ENCODE results near the gene UBL4B. TPM values are rescaled to one million over a fixed set of nuclear protein-coding genes. Genes with fewer than 3 reads are reported as not detected.

UBL4B gene
- total and polyA plus RNA-seq, 2 experiments from 2014 or later: not detected

GRCh38 chr1:110158261-110158660, 46.0 kb downstream of the UBL4B start:
- peaks cover 26% of the 10 kb centered on the region for H3K27me3 ChIP-seq (ENCODE audit: insufficient read depth)
- H3K27me3 Mint-ChIP-seq (ENCODE audit: insufficient read depth, low read depth, poor library complexity): peaks cover 19% of the 10 kb centered on the region

GRCh38 chr1:110159168-110159567, 46.9 kb downstream of the UBL4B start:
- Histone ChIP-seq H3K4me1 (ENCODE audit: insufficient read depth) (no peaks in the 10 kb centered on the region), H3K27me3 (ENCODE audit: insufficient read depth) (peaks cover 17% of the 10 kb centered on the region), H3K27ac (ENCODE audit: low read depth) (no peak overlapping the region), H3K79me2 (replicated peaks; ENCODE audit: insufficient read depth) (no peaks in the 10 kb centered on the region), H3F3A (replicated peaks; ENCODE audit: low read depth) (no peaks in the 10 kb centered on the region), H3K4me3 (no peak overlapping the region), H2AFZ (no peak overlapping the region), H3K36me3 (ENCODE audit: insufficient read depth) (no peaks in the 10 kb centered on the region), H4K20me1 (replicated peaks; ENCODE audit: insufficient read depth) (no peaks in the 10 kb centered on the region; the same call in 1 of the 2 replicates), H3K4me2 (no peak overlapping the region), H3K9me2 (ENCODE audit: insufficient read depth) (0 out of 2 replicates have a peak, but pooled peaks cover 4% of the 10 kb centered on the region)
- peaks cover 14% of the 10 kb centered on the region for H3K27me3 Mint-ChIP-seq (ENCODE audit: insufficient read depth, low read depth, poor library complexity)
- H3K36me3 Mint-ChIP-seq (ENCODE audit: low read depth): no peaks in the 10 kb centered on the region
- H3K4me3 Mint-ChIP-seq: no peak overlapping the region
- H3K4me1 Mint-ChIP-seq: peaks cover 8% of the 10 kb centered on the region
- no peak for DNase-seq (ENCODE audit: low spot score)
- no peak for ATAC-seq
- no peaks in the 10 kb centered on the region for H3K9me3 Mint-ChIP-seq
- H3K27ac Mint-ChIP-seq: no peak overlapping the region
- TF ChIP-seq CREB1 (CRISPR knock-in tag; IDR thresholded peaks at IDR 0.05; ENCODE audit: low read depth) (no peak), EZH2phosphoT487 (IDR thresholded peaks at IDR 0.05; ENCODE audit: unreplicated experiment) (no peak), ETS1 (IDR thresholded peaks at IDR 0.05) (no peak), REST (IDR thresholded peaks at IDR 0.05; ENCODE audit: unreplicated experiment) (no peak), STAT1 (IDR thresholded peaks at IDR 0.05; ENCODE audit: unreplicated experiment) (no peak), ZNF331 (CRISPR knock-in tag; IDR thresholded peaks at IDR 0.05; ENCODE audit: low read depth) (no peak), EZH2 (IDR thresholded peaks at IDR 0.05; ENCODE audit: low read depth, unreplicated experiment) (no peak), ZNF462 (CRISPR knock-in tag; IDR thresholded peaks at IDR 0.05) (no peak), ZNF114 (CRISPR knock-in tag; IDR thresholded peaks at IDR 0.05) (no peak)

More at GRCh38 chr1:110158261-110158660, 46.0 kb downstream of the UBL4B start:
- DNase-seq (ENCODE audit: low spot score) (no peak), ATAC-seq (no peak)
- Mint-ChIP-seq H3K4me1 (peaks cover 3% of the 10 kb centered on the region; the same call in 1 of the 3 replicates), H3K4me3 (no peak overlapping the region), H3K27ac (no peak overlapping the region), H3K9me3 (no peaks in the 10 kb centered on the region), H3K36me3 (ENCODE audit: low read depth) (no peaks in the 10 kb centered on the region)
- no peak overlapping the region for H3K27ac ChIP-seq (ENCODE audit: low read depth)
- H3K9me2 ChIP-seq (ENCODE audit: insufficient read depth): 0 out of 2 replicates have a peak, but pooled peaks cover 4% of the 10 kb centered on the region
- H3F3A ChIP-seq (replicated peaks; ENCODE audit: low read depth): no peaks in the 10 kb centered on the region
- no peaks in the 10 kb centered on the region for H3K79me2 ChIP-seq (replicated peaks; ENCODE audit: insufficient read depth)
- TF ChIP-seq ZNF114 (CRISPR knock-in tag; IDR thresholded peaks at IDR 0.05) (no peak), CREB1 (CRISPR knock-in tag; IDR thresholded peaks at IDR 0.05; ENCODE audit: low read depth) (no peak), EZH2phosphoT487 (IDR thresholded peaks at IDR 0.05; ENCODE audit: unreplicated experiment) (no peak), EZH2 (IDR thresholded peaks at IDR 0.05; ENCODE audit: low read depth, unreplicated experiment) (no peak)
- no peaks in the 10 kb centered on the region for H3K4me1 ChIP-seq (ENCODE audit: insufficient read depth)
- no peaks in the 10 kb centered on the region; the same call in 1 of the 2 replicates for H4K20me1 ChIP-seq (replicated peaks; ENCODE audit: insufficient read depth)
- H3K36me3 ChIP-seq (ENCODE audit: insufficient read depth): no peaks in the 10 kb centered on the region
- H3K4me3 ChIP-seq: no peak overlapping the region
- H2AFZ ChIP-seq: no peak overlapping the region
- H3K4me2 ChIP-seq: no peak overlapping the region
